ENCODE results near the gene TMEM231.
"Not testable (repeated sequence)": the region's sequence is repeated elsewhere in the genome, so short reads cannot be mapped to it uniquely, and the experiment has no call there.

The TMEM231 gene

GRCh38 chr16:75501359-75501758 is 54.7 kb downstream of the TMEM231 start:
- no peak overlapping the region for H3K4me3 ChIP-seq (ENCODE audit: low read length)
- no peak for DNase-seq (ENCODE audit: low read depth, low spot score)

- not testable (repeated sequence) for DNase-seq (ENCODE audit: low read depth, low spot score); H3K4me3 ChIP-seq (ENCODE audit: low read length)
Measured at GRCh38 chr16:75498605-75499322, 57.3 kb downstream of the TMEM231 start.

- DNase-seq (ENCODE audit: low read depth, low spot score), result no peak
- H3K4me3 ChIP-seq (ENCODE audit: low read length), result no peak overlapping the region
Measured at GRCh38 chr16:75497558-75497957, 58.5 kb downstream of the TMEM231 start.

GRCh38 chr16:75495076-75495674 is 60.9 kb downstream of the TMEM231 start, which contains the start of gene CHST6:
Gene CHST6 (minus strand): TSS chr16:75495441. CDS start chr16:75479828, 15,613 bp downstream.
- DNase-seq (ENCODE audit: low read depth, low spot score), result no peak
- H3K4me3 ChIP-seq (ENCODE audit: low read length), result no peak within 1 kb of the TSS

- DNase-seq (ENCODE audit: low read depth, low spot score), result no peak
- no peak overlapping the region for H3K4me3 ChIP-seq (ENCODE audit: low read length)
Measured at GRCh38 chr16:75494661-75495075, 61.4 kb downstream of the TMEM231 start.

GRCh38 chr16:75494184-75494583 is 61.9 kb downstream of the TMEM231 start:
- DNase-seq (ENCODE audit: low read depth, low spot score), result no peak

GRCh38 chr16:75491876-75492275 is 64.2 kb downstream of the TMEM231 start:
- no peak for DNase-seq (ENCODE audit: low read depth, low spot score)
- no peak overlapping the region for H3K4me3 ChIP-seq (ENCODE audit: low read length)

More at GRCh38 chr16:75494184-75494583, 61.9 kb downstream of the TMEM231 start:
- no peak overlapping the region for H3K4me3 ChIP-seq (ENCODE audit: low read length)

- DNase-seq (ENCODE audit: low read depth, low spot score), result no peak
- no peak overlapping the region for H3K4me3 ChIP-seq (ENCODE audit: low read length)
Measured at GRCh38 chr16:75488322-75488721, 67.7 kb downstream of the TMEM231 start.
